C4-2B (cell line): ENCODE results near the gene B3GALT5.

Experiments
- H3K27ac ChIP-seq: fragments of 450-650 bp; 2 replicates; pipeline ENCODE4 v1.5.1; 2017
- CTCF ChIP-seq: fragments of 450-650 bp; conservative IDR thresholded peaks from 2 replicates; pipeline ENCODE4 v1.5.1; 2017; ENCODE audit warnings: mild to moderate bottlenecking
- ZFX ChIP-seq: fragments of 450-650 bp; IDR thresholded peaks from 2 replicates; pipeline ENCODE4 v1.6.1; 2017

The B3GALT5 gene

GRCh38 chr21:39703578-39703977 is 90.8 kb downstream of the B3GALT5 start:
- TF ChIP-seq ZFX (no peak), CTCF (no peak)
- H3K27ac ChIP-seq = no peak overlapping the region

DNA sequence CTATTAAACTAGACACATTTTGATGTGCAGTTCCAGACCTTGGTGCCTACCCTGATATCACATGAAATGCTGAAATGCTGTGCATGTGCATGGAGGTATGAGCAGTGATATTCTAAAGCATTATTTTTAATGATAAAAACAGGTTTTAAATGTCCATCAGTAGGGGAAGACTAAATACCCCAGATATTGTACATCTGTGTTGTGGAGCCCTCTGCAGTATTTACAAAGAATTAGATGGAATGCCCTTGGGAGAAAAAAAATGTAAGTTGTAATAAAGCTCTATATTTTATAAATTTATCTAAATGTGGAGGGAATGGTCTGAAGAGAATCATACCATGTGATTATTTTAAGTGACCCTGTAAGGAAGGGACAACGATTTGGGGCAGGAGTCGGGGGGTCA is 93.1 kb downstream of the B3GALT5 start:
- no peak overlapping the region for H3K27ac ChIP-seq
- TF ChIP-seq ZFX (no peak), CTCF (peak; percentile 17)

GRCh38 chr21:39707316-39707715 is 94.6 kb downstream of the B3GALT5 start:
- H3K27ac ChIP-seq = no peak overlapping the region
- TF ChIP-seq ZFX (no peak), CTCF (no peak)

DNA sequence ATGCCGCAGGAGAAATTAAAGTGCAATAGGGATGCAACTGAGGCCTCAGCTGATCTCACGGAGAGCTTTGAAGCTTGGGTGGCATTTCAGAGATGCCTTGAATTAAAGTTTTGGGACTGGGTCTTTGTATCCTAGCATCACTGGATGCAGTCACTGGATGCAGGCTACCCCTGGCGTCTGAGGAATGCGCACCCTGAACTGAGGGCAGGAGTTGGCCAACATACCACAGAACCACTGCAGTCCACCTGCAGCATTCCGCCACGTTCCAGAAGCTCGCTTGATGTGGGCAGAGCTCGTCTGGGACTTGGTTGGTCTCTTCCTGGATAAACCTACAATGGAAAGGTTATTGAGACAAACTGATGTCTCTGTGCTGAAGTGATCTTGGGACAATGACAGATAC is 98.1 kb downstream of the B3GALT5 start:
- H3K27ac ChIP-seq = no peak overlapping the region
- no peak for TF ChIP-seq ZFX
- no peak for TF ChIP-seq CTCF

DNA sequence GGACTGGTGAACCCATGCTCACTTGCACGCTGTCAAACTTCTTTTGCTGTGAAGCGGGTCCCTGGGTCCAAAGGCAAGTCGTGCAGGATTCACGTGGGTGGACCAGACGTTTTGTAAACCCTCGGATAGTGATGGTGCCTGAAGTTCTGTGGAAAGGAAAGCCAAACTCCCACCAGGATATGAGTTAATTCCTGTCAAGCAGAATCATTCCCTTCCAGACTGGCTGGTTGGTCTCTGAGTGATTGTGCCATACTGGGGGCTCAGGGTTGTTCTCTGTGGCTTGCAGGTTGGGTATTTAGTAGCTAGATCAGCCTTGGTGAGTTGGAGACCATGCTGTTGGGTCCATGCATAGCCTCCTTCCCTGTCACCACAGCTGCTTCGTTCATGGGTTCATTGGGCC is 99.5 kb downstream of the B3GALT5 start:
- TF ChIP-seq ZFX = no peak
- no peak for TF ChIP-seq CTCF
- H3K27ac ChIP-seq = no peak overlapping the region

DNA sequence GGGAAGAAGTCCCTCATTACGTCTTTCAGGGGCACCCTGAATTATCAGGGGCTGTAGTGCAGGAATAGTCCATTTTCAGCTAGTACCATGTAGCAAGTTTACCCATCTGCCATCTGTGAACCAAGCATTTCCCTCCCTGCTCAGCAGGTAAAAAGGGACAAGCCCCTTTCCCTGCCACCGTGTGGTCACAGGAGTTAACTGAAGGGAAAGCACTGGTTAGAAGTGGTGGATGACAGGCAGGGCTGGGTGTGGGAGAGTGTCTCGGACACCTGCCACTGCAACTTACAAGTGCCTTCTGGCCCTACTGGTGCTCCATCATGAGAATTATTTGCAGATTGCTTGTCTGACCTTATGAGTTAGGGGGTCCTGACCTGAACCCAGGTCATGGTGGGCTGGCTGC is 100.2 kb downstream of the B3GALT5 start:
- no peak overlapping the region for H3K27ac ChIP-seq
- TF ChIP-seq CTCF (peak; percentile 15), ZFX (no peak)

- H3K27ac ChIP-seq = no peak overlapping the region
Observed at GRCh38 chr21:39713905-39714304, 101.2 kb downstream of the B3GALT5 start.

More at GRCh38 chr21:39713905-39714304, 101.2 kb downstream of the B3GALT5 start:
- TF ChIP-seq CTCF (no peak), ZFX (no peak)
